Measurements from ENCODE around the gene NPFF.

Gene NPFF

GRCh38 chr12:53464685-53465418 is 42.4 kb downstream of the NPFF start:
- no peak for TF ChIP-seq CTCF (IDR thresholded peaks at IDR 0.05; ENCODE audit: control extremely low read depth, extremely low read depth, low read depth, missing control alignments)
- ChIA-PET CTCF (interaction anchor here (0.7 to 3.4 kb wide), 6 partner anchors 10 to 44 kb away, joined by 3 to 22 read pairs (median 3); no protein-coding TSS in a partner anchor), POLR2A (interaction anchor here (0.6 to 1.2 kb wide), 5 partner anchors 9 to 251 kb away, joined by 3 to 4 read pairs (median 3); no protein-coding TSS in a partner anchor)
- no peak for DNase-seq (ENCODE audit: extremely low spot score)

GRCh38 chr12:53463802-53464560 is 43.3 kb downstream of the NPFF start:
- ChIA-PET CTCF (interaction anchor here (0.7 to 3.4 kb wide), 6 partner anchors 9 to 45 kb away, joined by 3 to 22 read pairs (median 3); no protein-coding TSS in a partner anchor), POLR2A (interaction anchor here (0.6 to 1.2 kb wide), 5 partner anchors 8 to 250 kb away, joined by 3 to 4 read pairs (median 3); no protein-coding TSS in a partner anchor)
- DNase-seq (ENCODE audit: extremely low spot score) = no peak
- TF ChIP-seq CTCF (IDR thresholded peaks at IDR 0.05; ENCODE audit: control extremely low read depth, extremely low read depth, low read depth, missing control alignments) = no peak

GRCh38 chr12:53462935-53463334 is 44.3 kb downstream of the NPFF start:
- no peak for TF ChIP-seq CTCF (IDR thresholded peaks at IDR 0.05; ENCODE audit: control extremely low read depth, extremely low read depth, low read depth, missing control alignments)
- POLR2A ChIA-PET = no interaction called here
- DNase-seq (ENCODE audit: extremely low spot score) = no peak
- CTCF ChIA-PET = interaction anchor here (1.0 to 3.4 kb wide), 2 partner anchors 12 to 110 kb away, joined by 3 to 22 read pairs; no protein-coding TSS in a partner anchor

- TF ChIP-seq CTCF (IDR thresholded peaks at IDR 0.05; ENCODE audit: control extremely low read depth, extremely low read depth, low read depth, missing control alignments) = no peak
- DNase-seq (ENCODE audit: extremely low spot score) = no peak
- CTCF ChIA-PET = interaction anchor here (0.9 to 2.0 kb wide), 4 partner anchors 10 to 20 kb away, joined by 3 to 6 read pairs (median 4); no protein-coding TSS in a partner anchor
- POLR2A ChIA-PET = interaction anchor here (0.6 to 1.4 kb wide), 3 partner anchors 15 to 20 kb away, joined by 3 read pairs; partner anchors contain the start of gene PRR13
Observed at GRCh38 chr12:53461591-53461990, 45.7 kb downstream of the NPFF start.

GRCh38 chr12:53461059-53461458 is 46.2 kb downstream of the NPFF start:
- DNase-seq (ENCODE audit: extremely low spot score) = no peak
- TF ChIP-seq CTCF (IDR thresholded peaks at IDR 0.05; ENCODE audit: control extremely low read depth, extremely low read depth, low read depth, missing control alignments) = no peak
- ChIA-PET CTCF (interaction anchor here (1.7 to 2.0 kb wide), 2 partner anchors 11 to 12 kb away, joined by 4 to 6 read pairs; no protein-coding TSS in a partner anchor), POLR2A (interaction anchor here (1.4 kb wide), 1 partner anchor 17 kb away, joined by 3 read pairs; no protein-coding TSS in a partner anchor)

GRCh38 chr12:53459097-53459496 is 48.2 kb downstream of the NPFF start:
- TF ChIP-seq CTCF (IDR thresholded peaks at IDR 0.05; ENCODE audit: control extremely low read depth, extremely low read depth, low read depth, missing control alignments) = no peak
- DNase-seq (ENCODE audit: extremely low spot score) = no peak
- ChIA-PET POLR2A (interaction anchor here (0.6 to 1.7 kb wide), 4 partner anchors 9 to 42 kb away, joined by 3 to 8 read pairs (median 6); partner anchors contain the start of gene TARBP2), CTCF (interaction anchor here (0.7 to 2.0 kb wide), 6 partner anchors 10 to 114 kb away, joined by 3 to 4 read pairs (median 3); partner anchors contain the start of gene NPFF)
